Measurements from ENCODE around the gene APLF. TPM values are rescaled to one million over a fixed set of nuclear protein-coding genes. Genes with fewer than 3 reads are reported as not detected.
A peak's percentile ranks its signal among the peaks of the same experiment; 100 is the strongest.

The APLF gene
- total and polyA plus RNA-seq, 10 of the 15 experiments (the other 5 are each of a cell fraction or from before 2014, with no cell fraction given): 0.66 to 2.8 (median 1.8) TPM

DNA sequence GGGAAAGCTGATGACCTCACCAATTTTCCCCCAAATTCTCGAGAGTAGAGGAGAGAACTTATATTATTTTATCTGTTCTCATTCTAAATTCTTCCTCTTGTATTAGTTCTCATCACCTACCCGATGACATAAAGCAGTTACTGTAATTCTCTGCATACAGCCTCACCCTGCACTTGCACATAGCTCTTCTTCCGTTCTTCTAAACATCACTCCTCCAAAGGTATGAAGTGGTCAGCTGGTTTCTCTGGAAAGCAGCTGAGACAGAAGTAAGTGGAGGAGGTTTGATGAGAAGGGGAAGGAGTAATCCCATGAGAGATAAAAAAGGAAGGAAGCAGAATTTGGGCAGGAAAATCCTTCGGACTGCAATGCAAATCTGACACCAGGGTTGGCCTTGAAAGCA lies 39.3 kb upstream of the APLF start:
- BruUV-seq (replicated peaks): no TSS peak
- peak overlapping the region; percentile 18 for H3K4me2 ChIP-seq (ENCODE audit: control insufficient read depth, insufficient read depth)
- ChIA-PET POLR2A (interaction anchor here (1.1 to 6.3 kb wide), 9 partner anchors 8 to 61 kb away, joined by 3 to 69 read pairs (median 9); no protein-coding TSS in a partner anchor), CTCF (interaction anchor here (0.7 to 8.8 kb wide), 14 partner anchors 8 to 184 kb away, joined by 3 to 91 read pairs (median 4); no protein-coding TSS in a partner anchor), SMC1A (ENCODE audit: uncharacterized antibody, unreplicated experiment) (interaction anchor here (1.0 to 11.0 kb wide), 12 partner anchors 12 to 151 kb away, joined by 3 to 200 read pairs (median 8); partner anchors contain the start of gene PLEK), RAD21 (ENCODE audit: unreplicated experiment) (interaction anchor here (1.1 to 7.8 kb wide), 9 partner anchors 8 to 63 kb away, joined by 3 to 116 read pairs (median 10); partner anchors contain the start of genes APLF, FBXO48 and PLEK)
- FAIRE-seq: no peak
- no peaks in the 10 kb centered on the region for H3K27me3 ChIP-seq (replicated peaks in 1 of 2; ENCODE audit: control insufficient read depth in 2 of 2, insufficient read depth in 2 of 2, low read length in 1 of 2)
- no peaks in the 10 kb centered on the region; the same call in 1 of the 2 replicates for H3K79me2 ChIP-seq (ENCODE audit: control insufficient read depth, insufficient read depth, low read length)
- H4K20me1 ChIP-seq (ENCODE audit: control insufficient read depth, insufficient read depth): no peaks in the 10 kb centered on the region
- no peaks in the 10 kb centered on the region for H3K36me3 ChIP-seq (ENCODE audit: control insufficient read depth in 2 of 2, insufficient read depth in 2 of 2, low read length in 1 of 2)
- 27% methylated on average over 4 of the region's 4 CpGs for WGBS (ENCODE audit: insufficient coverage, insufficient replicate concordance, low lambda C conversion rate, missing lambda C conversion rate)
- H3K4me3 ChIP-seq: no peak overlapping the region
- no peak for DNase-seq (ENCODE audit: low read depth, low spot score)
- no peaks in the 10 kb centered on the region; the same call in 2 of the 3 replicates for H3K9me3 ChIP-seq (replicated peaks; ENCODE audit: control insufficient read depth, insufficient read depth, low read length)
- peak overlapping the region; percentile 76 for H2AFZ ChIP-seq (ENCODE audit: control insufficient read depth, low read depth, low read length)
- in situ Hi-C loops (cut with MboI) (loop anchor here (25.0 kb wide), 1 partner anchor 1991 kb away; the partner anchor contains the start of gene MEIS1), intact Hi-C loops (cut with micrococcal nuclease; ENCODE audit: unreplicated experiment) (no loop called here)
- H3K27ac ChIP-seq (ENCODE audit: control insufficient read depth, insufficient read depth): peak overlapping the region; percentile 88
- TF ChIP-seq FOXM1 (IDR thresholded peaks at IDR 0.05; ENCODE audit: low read depth, low read length) (peak; percentile 17; the same call in 1 of the 2 replicates), MTA3 (IDR thresholded peaks at IDR 0.05; ENCODE audit: borderline replicate concordance, low read length) (no peak)
- peaks cover 50% of the 10 kb centered on the region for H3K4me1 ChIP-seq (ENCODE audit: control insufficient read depth, insufficient read depth, low read length)
- no peak overlapping the region for H3K9ac ChIP-seq (ENCODE audit: control insufficient read depth, insufficient read depth, low read length)
- ATAC-seq: no peak

DNA sequence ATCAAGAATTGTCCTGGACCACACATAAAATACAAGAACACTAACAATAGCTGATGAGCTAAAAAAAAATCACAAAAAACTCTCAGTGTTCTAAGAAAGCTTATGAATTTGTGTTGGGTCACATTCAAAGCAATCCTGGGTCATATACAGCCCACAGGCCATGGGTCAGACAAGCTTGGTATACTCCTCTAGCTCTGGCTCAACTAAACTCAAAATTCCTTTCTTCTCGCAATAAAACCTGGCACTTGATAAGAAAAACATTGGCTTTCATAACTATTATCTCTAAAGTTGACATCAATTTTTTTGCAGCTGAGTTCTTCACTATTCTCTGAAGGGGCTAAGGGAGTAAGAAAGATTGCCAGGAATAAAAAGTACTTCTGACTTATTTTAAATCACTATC lies 38.6 kb upstream of the APLF start:
- 100% methylated on average over 1 of the region's 1 CpG for WGBS (ENCODE audit: insufficient coverage, insufficient replicate concordance, low lambda C conversion rate, missing lambda C conversion rate)
- 0 out of 2 replicates have a peak overlapping the region, but pooled peaks have one; percentile 6 for H3K27ac ChIP-seq (ENCODE audit: control insufficient read depth, insufficient read depth)
- no peak overlapping the region for H3K4me2 ChIP-seq (ENCODE audit: control insufficient read depth, insufficient read depth)
- H3K4me1 ChIP-seq (ENCODE audit: control insufficient read depth, insufficient read depth, low read length): peaks cover 44% of the 10 kb centered on the region
- no peaks in the 10 kb centered on the region; the same call in 1 of the 2 replicates for H3K79me2 ChIP-seq (ENCODE audit: control insufficient read depth, insufficient read depth, low read length)
- no peak overlapping the region for H2AFZ ChIP-seq (ENCODE audit: control insufficient read depth, low read depth, low read length)
- no peak for FAIRE-seq
- CTCF ChIA-PET: interaction anchor here (0.7 to 8.8 kb wide), 12 partner anchors 8 to 185 kb away, joined by 3 to 91 read pairs (median 4); no protein-coding TSS in a partner anchor
- no peaks in the 10 kb centered on the region for H3K36me3 ChIP-seq (ENCODE audit: control insufficient read depth in 2 of 2, insufficient read depth in 2 of 2, low read length in 1 of 2)
- no peaks in the 10 kb centered on the region for H3K27me3 ChIP-seq (replicated peaks in 1 of 2; ENCODE audit: control insufficient read depth in 2 of 2, insufficient read depth in 2 of 2, low read length in 1 of 2)
- no peak overlapping the region for H3K4me3 ChIP-seq
- in situ Hi-C loops (cut with MboI) (loop anchor here (25.0 kb wide), 1 partner anchor 1991 kb away; the partner anchor contains the start of gene MEIS1), intact Hi-C loops (cut with micrococcal nuclease; ENCODE audit: unreplicated experiment) (no loop called here)
- RAD21 ChIA-PET (ENCODE audit: unreplicated experiment): interaction anchor here (1.1 to 7.8 kb wide), 8 partner anchors 8 to 63 kb away, joined by 3 to 116 read pairs (median 12); partner anchors contain the start of gene PLEK
- no TSS peak for BruUV-seq (replicated peaks)
- no peaks in the 10 kb centered on the region; the same call in 2 of the 3 replicates for H3K9me3 ChIP-seq (replicated peaks; ENCODE audit: control insufficient read depth, insufficient read depth, low read length)
- POLR2A ChIA-PET: interaction anchor here (0.9 to 6.3 kb wide), 10 partner anchors 8 to 58 kb away, joined by 3 to 69 read pairs (median 4); partner anchors contain the start of gene FBXO48
- no peak overlapping the region for H3K9ac ChIP-seq (ENCODE audit: control insufficient read depth, insufficient read depth, low read length)
- SMC1A ChIA-PET (ENCODE audit: uncharacterized antibody, unreplicated experiment): interaction anchor here (0.6 to 11.0 kb wide), 12 partner anchors 9 to 419 kb away, joined by 3 to 200 read pairs (median 8); partner anchors contain the start of gene PLEK
- no peak for ATAC-seq
- no peaks in the 10 kb centered on the region for H4K20me1 ChIP-seq (ENCODE audit: control insufficient read depth, insufficient read depth)
- no peak for DNase-seq (ENCODE audit: low read depth, low spot score)
- no peak for TF ChIP-seq HDAC6 (IDR thresholded peaks at IDR 0.05; ENCODE audit: unreplicated experiment)
- no peak for TF ChIP-seq BCLAF1 (IDR thresholded peaks at IDR 0.05)
- no peak for TF ChIP-seq TBL1XR1 (IDR thresholded peaks at IDR 0.05; ENCODE audit: low read depth, low read length)
- TF ChIP-seq ETV6 (conservative IDR thresholded peaks at IDR 0.05 in 1 of 2, IDR thresholded peaks at IDR 0.05 in 1 of 2; ENCODE audit: borderline replicate concordance in 1 of 2, low read depth in 1 of 2): no peak
- no peak for TF ChIP-seq IRF5 (IDR thresholded peaks at IDR 0.05; ENCODE audit: borderline replicate concordance)
- TF ChIP-seq HCFC1 (IDR thresholded peaks at IDR 0.05; ENCODE audit: low read length): no peak
- TF ChIP-seq, protein P1, sequence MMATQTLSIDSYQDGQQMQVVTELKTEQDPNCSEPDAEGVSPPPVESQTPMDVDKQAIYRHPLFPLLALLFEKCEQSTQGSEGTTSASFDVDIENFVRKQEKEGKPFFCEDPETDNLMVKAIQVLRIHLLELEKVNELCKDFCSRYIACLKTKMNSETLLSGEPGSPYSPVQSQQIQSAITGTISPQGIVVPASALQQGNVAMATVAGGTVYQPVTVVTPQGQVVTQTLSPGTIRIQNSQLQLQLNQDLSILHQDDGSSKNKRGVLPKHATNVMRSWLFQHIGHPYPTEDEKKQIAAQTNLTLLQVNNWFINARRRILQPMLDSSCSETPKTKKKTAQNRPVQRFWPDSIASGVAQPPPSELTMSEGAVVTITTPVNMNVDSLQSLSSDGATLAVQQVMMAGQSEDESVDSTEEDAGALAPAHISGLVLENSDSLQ (IDR thresholded peaks at IDR 0.05): no peak

Data from GM12878 (cell line).